Measurements from ENCODE around the gene TRPM2.

The TRPM2 gene

GRCh38 chr21:44438531-44439210 lies 85.2 kb downstream of the TRPM2 start:
- FAIRE-seq (no peak), DNase-seq (ENCODE audit: insufficient read length, low spot score) (no peak)

GRCh38 chr21:44439211-44439600 lies 85.8 kb downstream of the TRPM2 start:
- DNase-seq (ENCODE audit: insufficient read length, low spot score): no peak
- no peak for FAIRE-seq

GRCh38 chr21:44440241-44441040 lies 87.0 kb downstream of the TRPM2 start:
- FAIRE-seq (no peak), DNase-seq (ENCODE audit: insufficient read length, low spot score) (no peak)

GRCh38 chr21:44441041-44441400 lies 87.6 kb downstream of the TRPM2 start:
- no peak for DNase-seq (ENCODE audit: insufficient read length, low spot score)
- no peak for FAIRE-seq

- no peak for DNase-seq (ENCODE audit: insufficient read length, low spot score)
- FAIRE-seq: no peak
Observed at GRCh38 chr21:44441581-44442265, 88.3 kb downstream of the TRPM2 start.

- FAIRE-seq (no peak), DNase-seq (ENCODE audit: insufficient read length, low spot score) (no peak)
Observed at GRCh38 chr21:44442266-44443125, 89.1 kb downstream of the TRPM2 start.

GRCh38 chr21:44443291-44443890 lies 90.0 kb downstream of the TRPM2 start:
- FAIRE-seq: no peak
- no peak for DNase-seq (ENCODE audit: insufficient read length, low spot score)

GRCh38 chr21:44443891-44444285 lies 90.5 kb downstream of the TRPM2 start:
- FAIRE-seq (no peak), DNase-seq (ENCODE audit: insufficient read length, low spot score) (no peak)

- DNase-seq (ENCODE audit: insufficient read length, low spot score): no peak
- no peak for FAIRE-seq
Observed at GRCh38 chr21:44444286-44444931, 91.0 kb downstream of the TRPM2 start.

- no peak for FAIRE-seq
- no peak for DNase-seq (ENCODE audit: insufficient read length, low spot score)
Observed at GRCh38 chr21:44445145-44445812, 91.9 kb downstream of the TRPM2 start.

GRCh38 chr21:44448651-44449131 lies 95.3 kb downstream of the TRPM2 start:
- FAIRE-seq (no peak), DNase-seq (ENCODE audit: insufficient read length, low spot score) (no peak)

GRCh38 chr21:44449473-44450363 lies 96.3 kb downstream of the TRPM2 start:
- DNase-seq (ENCODE audit: insufficient read length, low spot score) (no peak), FAIRE-seq (no peak)

- no peak for DNase-seq (ENCODE audit: insufficient read length, low spot score)
- FAIRE-seq: no peak
Observed at GRCh38 chr21:44450402-44450801, 97.0 kb downstream of the TRPM2 start.

- FAIRE-seq: no peak
- DNase-seq (ENCODE audit: insufficient read length, low spot score): no peak
Observed at GRCh38 chr21:44450999-44451398, 97.6 kb downstream of the TRPM2 start.

- DNase-seq (ENCODE audit: insufficient read length, low spot score): no peak
- no peak for FAIRE-seq
Observed at GRCh38 chr21:44453120-44453519, 99.7 kb downstream of the TRPM2 start.

- DNase-seq (ENCODE audit: insufficient read length, low spot score) (no peak), FAIRE-seq (no peak)
Observed at GRCh38 chr21:44454058-44454457, 100.6 kb downstream of the TRPM2 start.

GRCh38 chr21:44454747-44455523 lies 101.5 kb downstream of the TRPM2 start, which contains the start of gene LRRC3:
Gene LRRC3, plus strand, starts transcription at chr21:44455510. Its CDS starts 1,135 bp downstream, at chr21:44456645.
- peak; percentile 84 for FAIRE-seq
- peak; percentile 98 for DNase-seq (ENCODE audit: insufficient read length, low spot score)
